Small intestine (tissue), 7 donors: ENCODE measurements around the gene MAGI1. TPM values are rescaled to one million over a fixed set of nuclear protein-coding genes. Genes with fewer than 3 reads are reported as not detected.

ENCODE experiments used
- DNase-seq, 2 donors: peaks; one replicate each; pipeline versions ENCODE4 v3.0.0 to v3.0.0-alpha.2; 2013
- FAIRE-seq: peaks from 2 replicates; lab custom pipeline; 2012; peaks lifted over from hg19 to GRCh38; lab: Jason Lieb, UNC
- H3K27ac ChIP-seq, 3 donors: one replicate each; pipeline ENCODE4 v1.5.1; 2013; ENCODE audit warnings: low read length in 2 of 3, mild to moderate bottlenecking in 2 of 3, control low read depth in 1 of 3, inconsistent platforms in 1 of 3, low read depth in 1 of 3, moderate library complexity in 1 of 3
- H3K27me3 ChIP-seq, 3 donors: one replicate each; pipeline ENCODE4 v1.6.1; 2013; ENCODE audit warnings: low read length in 3 of 3, inconsistent platforms in 1 of 3; ENCODE audit not compliant: control insufficient read depth in 3 of 3, insufficient read depth in 3 of 3
- H3K36me3 ChIP-seq, 3 donors: one replicate each; pipeline ENCODE4 v1.6.1; 2013; ENCODE audit warnings: low read length in 3 of 3, inconsistent platforms in 1 of 3, low read depth in 1 of 3, mild to moderate bottlenecking in 1 of 3, moderate library complexity in 1 of 3; ENCODE audit not compliant: control insufficient read depth in 3 of 3, insufficient read depth in 2 of 3
- H3K4me1 ChIP-seq, 3 donors: one replicate each; pipeline ENCODE4 v1.6.1; 2013; ENCODE audit warnings: low read length in 2 of 3, inconsistent platforms in 1 of 3, low read depth in 1 of 3, mild to moderate bottlenecking in 1 of 3, moderate library complexity in 1 of 3; ENCODE audit not compliant: control insufficient read depth in 3 of 3, insufficient read depth in 2 of 3
- H3K4me3 ChIP-seq, 3 donors: one replicate each; pipeline ENCODE4 v1.5.1; 2013; ENCODE audit warnings: low read length in 3 of 3, control low read depth in 1 of 3, inconsistent platforms in 1 of 3, low read depth in 1 of 3, mild to moderate bottlenecking in 1 of 3, moderate library complexity in 1 of 3
- H3K9me3 ChIP-seq, 2 donors: one replicate each; pipeline ENCODE4 v1.6.1; 2013; ENCODE audit warnings: low read depth in 1 of 2, low read length in 1 of 2; ENCODE audit not compliant: control insufficient read depth in 2 of 2, insufficient read depth in 1 of 2
- WGBS, 3 donors: extraction: QIAGEN DNeasy Blood & Tissue Kit; methylation state at CpG; one replicate each; pipeline ENCODE4 v1.1.7; 2013; 5-methylcytosine and 5-hydroxymethylcytosine counted together
- polyA plus RNA-seq, 4 donors: library from polyadenylated mRNA; stranded (reverse) in 3 of 4; unstranded in 1 of 4; fragments of 200-250 nt in 3 of 4; fragments of 120-200 nt in 1 of 4; gene quantifications; one replicate each; pipeline versions ENCODE4 v1.2.1 to v1.2.3, GENCODE V29; 2013
- donor health status: healthy with polysubstance abuse.
- donor health status: control.
- donor health status: control.
- donor health status: Bipolar disorder and iron deficiency.
- donor health status: healthy.

Gene MAGI1
- polyA plus RNA-seq, 4 donors = 10.0 to 35.1 (median 12.6) TPM

GRCh38 chr3:65703026-65703425 lies 335.7 kb downstream of the MAGI1 start:
- H3K4me3 ChIP-seq = no peak overlapping the region
- H3K36me3 ChIP-seq = no peaks in the 10 kb centered on the region
- H3K27ac ChIP-seq = no peak overlapping the region
- DNase-seq = no peak
- WGBS, 3 donors = 73 to 96% (median 86%) methylated on average over 5 of the region's 5 CpGs
- H3K4me1 ChIP-seq = no peaks in the 10 kb centered on the region
- peaks cover 0 to 3% of the 10 kb centered on the region in 2 donors for H3K9me3 ChIP-seq
- FAIRE-seq = no peak
- H3K27me3 ChIP-seq = no peaks in the 10 kb centered on the region

- DNase-seq (no peak), FAIRE-seq (no peak)
- H3K27ac ChIP-seq = no peak overlapping the region
- H3K36me3 ChIP-seq = no peaks in the 10 kb centered on the region
- H3K27me3 ChIP-seq = no peaks in the 10 kb centered on the region
- H3K4me3 ChIP-seq = no peak overlapping the region
- peaks cover 0 to 3% of the 10 kb centered on the region in 2 donors for H3K9me3 ChIP-seq
- 89 to 100% (median 90%) methylated on average over 2 of the region's 2 CpGs for WGBS, 3 donors
- H3K4me1 ChIP-seq = no peaks in the 10 kb centered on the region
Observed at GRCh38 chr3:65702202-65702601, 336.5 kb downstream of the MAGI1 start.

- 96 to 98% (median 97%) methylated on average over 4 of the region's 4 CpGs for WGBS, 3 donors
- Histone ChIP-seq H3K36me3 (no peaks in the 10 kb centered on the region), H3K27me3 (no peaks in the 10 kb centered on the region), H3K4me1 (no peaks in the 10 kb centered on the region), H3K4me3 (no peak overlapping the region), H3K27ac (no peak overlapping the region), H3K9me3 (peaks cover 0 to 3% of the 10 kb centered on the region in 2 donors)
- DNase-seq = no peak
- no peak for FAIRE-seq
Observed at GRCh38 chr3:65701516-65701915, 337.2 kb downstream of the MAGI1 start.

- H3K27ac ChIP-seq = no peak overlapping the region
- FAIRE-seq = no peak
- no peaks in the 10 kb centered on the region for H3K4me1 ChIP-seq
- H3K9me3 ChIP-seq = no peaks in the 10 kb centered on the region
- H3K27me3 ChIP-seq = no peaks in the 10 kb centered on the region
- no peak overlapping the region for H3K4me3 ChIP-seq
- no peaks in the 10 kb centered on the region for H3K36me3 ChIP-seq
- no peak for DNase-seq
- WGBS, 3 donors = 32 to 67% (median 45%) methylated on average over 3 of the region's 3 CpGs
Observed at GRCh38 chr3:65689436-65689835, 349.3 kb downstream of the MAGI1 start.

GRCh38 chr3:65687741-65688140 lies 351.0 kb downstream of the MAGI1 start:
- Histone ChIP-seq H3K9me3 (no peaks in the 10 kb centered on the region), H3K27me3 (no peaks in the 10 kb centered on the region), H3K36me3 (no peaks in the 10 kb centered on the region), H3K4me1 (no peaks in the 10 kb centered on the region), H3K4me3 (no peak overlapping the region), H3K27ac (no peak overlapping the region)
- DNase-seq (no peak), FAIRE-seq (no peak)
- WGBS, 3 donors = 83 to 96% (median 93%) methylated on average over 5 of the region's 5 CpGs

- DNase-seq (no peak), FAIRE-seq (no peak)
- 61 to 72% (median 63%) methylated on average over 5 of the region's 5 CpGs for WGBS, 3 donors
- H3K27me3 ChIP-seq = no peaks in the 10 kb centered on the region
- H3K36me3 ChIP-seq = no peaks in the 10 kb centered on the region
- H3K9me3 ChIP-seq = no peaks in the 10 kb centered on the region
- H3K27ac ChIP-seq = no peak overlapping the region
- no peaks in the 10 kb centered on the region for H3K4me1 ChIP-seq
- no peak overlapping the region for H3K4me3 ChIP-seq
Observed at GRCh38 chr3:65685621-65686235, 353.0 kb downstream of the MAGI1 start.

GRCh38 chr3:65678516-65678915 lies 360.2 kb downstream of the MAGI1 start:
- Histone ChIP-seq H3K4me3 (no peak overlapping the region), H3K9me3 (no peaks in the 10 kb centered on the region), H3K4me1 (peaks cover 0 to 2% (median 0%) of the 10 kb centered on the region in 3 donors), H3K27ac (no peak overlapping the region), H3K36me3 (no peaks in the 10 kb centered on the region), H3K27me3 (no peaks in the 10 kb centered on the region)
- FAIRE-seq = no peak
- 86 to 91% (median 90%) methylated on average over 4 of the region's 4 CpGs for WGBS, 3 donors
- no peak for DNase-seq

GRCh38 chr3:65677486-65678010 lies 361.2 kb downstream of the MAGI1 start:
- H3K9me3 ChIP-seq = no peaks in the 10 kb centered on the region
- DNase-seq (no peak), FAIRE-seq (no peak)
- no peak overlapping the region for H3K27ac ChIP-seq
- no peaks in the 10 kb centered on the region for H3K27me3 ChIP-seq
- no peaks in the 10 kb centered on the region for H3K36me3 ChIP-seq
- no peak overlapping the region for H3K4me3 ChIP-seq
- H3K4me1 ChIP-seq = peaks cover 0 to 2% (median 0%) of the 10 kb centered on the region in 3 donors
- WGBS, 3 donors = 82 to 89% (median 89%) methylated on average over 3 of the region's 3 CpGs

GRCh38 chr3:65676580-65676979 lies 362.1 kb downstream of the MAGI1 start:
- Histone ChIP-seq H3K36me3 (no peaks in the 10 kb centered on the region), H3K4me1 (peaks cover 0 to 2% (median 0%) of the 10 kb centered on the region in 3 donors), H3K9me3 (no peaks in the 10 kb centered on the region), H3K4me3 (no peak overlapping the region), H3K27ac (no peak overlapping the region), H3K27me3 (no peaks in the 10 kb centered on the region)
- 74 to 88% (median 86%) methylated on average over 2 of the region's 2 CpGs for WGBS, 3 donors
- FAIRE-seq (no peak), DNase-seq (no peak)
